Gastrocnemius medialis (tissue), 4 donors: Measurements from ENCODE around the gene KEL.

Source experiments
- POLR2A ChIP-seq, 2 donors: fragments of 450-650 bp; IDR thresholded peaks; one replicate each; pipeline ENCODE4 v1.6.1; 2017; ENCODE audit warnings: antibody characterized with exemption in 2 of 2, mild to moderate bottlenecking in 2 of 2, moderate library complexity in 2 of 2
- TF ChIP-seq, protein P1 (sequence below), 5 experiments: fragments of 450-650 bp in 3 of 5; fragments of 200-600 bp in 2 of 5; sonication (generic) in 2 of 5; IDR thresholded peaks in 4 of 5; conservative IDR thresholded peaks in 1 of 5; 1 replicate in 4 of 5; 2 replicates in 1 of 5; pipeline ENCODE4 v1.5.1; 2016 to 2019; ENCODE audit warnings: antibody characterized with exemption in 5 of 5, mild to moderate bottlenecking in 3 of 5, moderate library complexity in 3 of 5

- TF ChIP-seq, protein P1, sequence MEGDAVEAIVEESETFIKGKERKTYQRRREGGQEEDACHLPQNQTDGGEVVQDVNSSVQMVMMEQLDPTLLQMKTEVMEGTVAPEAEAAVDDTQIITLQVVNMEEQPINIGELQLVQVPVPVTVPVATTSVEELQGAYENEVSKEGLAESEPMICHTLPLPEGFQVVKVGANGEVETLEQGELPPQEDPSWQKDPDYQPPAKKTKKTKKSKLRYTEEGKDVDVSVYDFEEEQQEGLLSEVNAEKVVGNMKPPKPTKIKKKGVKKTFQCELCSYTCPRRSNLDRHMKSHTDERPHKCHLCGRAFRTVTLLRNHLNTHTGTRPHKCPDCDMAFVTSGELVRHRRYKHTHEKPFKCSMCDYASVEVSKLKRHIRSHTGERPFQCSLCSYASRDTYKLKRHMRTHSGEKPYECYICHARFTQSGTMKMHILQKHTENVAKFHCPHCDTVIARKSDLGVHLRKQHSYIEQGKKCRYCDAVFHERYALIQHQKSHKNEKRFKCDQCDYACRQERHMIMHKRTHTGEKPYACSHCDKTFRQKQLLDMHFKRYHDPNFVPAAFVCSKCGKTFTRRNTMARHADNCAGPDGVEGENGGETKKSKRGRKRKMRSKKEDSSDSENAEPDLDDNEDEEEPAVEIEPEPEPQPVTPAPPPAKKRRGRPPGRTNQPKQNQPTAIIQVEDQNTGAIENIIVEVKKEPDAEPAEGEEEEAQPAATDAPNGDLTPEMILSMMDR (IDR thresholded peaks at IDR 0.05 in 4 of 5, conservative IDR thresholded peaks at IDR 0.05 in 1 of 5) = no peak
- no peak for TF ChIP-seq POLR2A (IDR thresholded peaks at IDR 0.05)
Observed at GRCh38 chr7:142974626-142975025, 12.5 kb upstream of the KEL start.
